GM18498 (cell line): Measurements from ENCODE around the gene JAZF1.

Source experiments
- ATAC-seq: cut with Tn5 transposase; IDR thresholded peaks from one replicate; pipeline ENCODE4 v1.9.1; 2021; ENCODE audit warnings: mild to moderate bottlenecking, moderate library complexity; ENCODE audit not compliant: unreplicated experiment

Gene JAZF1

DNA sequence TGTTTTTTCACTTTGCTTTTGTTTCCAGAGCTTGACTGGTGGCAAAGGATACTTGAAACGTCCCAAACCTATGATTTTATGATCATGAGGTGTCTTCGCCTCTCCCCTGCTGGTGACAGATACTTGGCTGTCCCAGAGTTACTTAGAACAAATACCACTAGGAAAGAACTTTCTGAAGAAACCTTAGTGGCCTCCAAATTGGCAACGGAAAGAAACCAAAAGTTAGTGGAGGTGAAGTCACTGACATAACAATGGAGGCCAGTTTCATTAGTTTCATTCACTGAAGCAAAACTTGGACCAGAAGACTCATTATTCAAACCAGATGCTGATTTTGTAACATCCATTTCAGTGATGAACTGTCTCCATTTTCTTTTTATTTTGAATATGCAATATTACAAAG lies 68.6 kb downstream of the JAZF1 start:
- no peak for ATAC-seq

DNA sequence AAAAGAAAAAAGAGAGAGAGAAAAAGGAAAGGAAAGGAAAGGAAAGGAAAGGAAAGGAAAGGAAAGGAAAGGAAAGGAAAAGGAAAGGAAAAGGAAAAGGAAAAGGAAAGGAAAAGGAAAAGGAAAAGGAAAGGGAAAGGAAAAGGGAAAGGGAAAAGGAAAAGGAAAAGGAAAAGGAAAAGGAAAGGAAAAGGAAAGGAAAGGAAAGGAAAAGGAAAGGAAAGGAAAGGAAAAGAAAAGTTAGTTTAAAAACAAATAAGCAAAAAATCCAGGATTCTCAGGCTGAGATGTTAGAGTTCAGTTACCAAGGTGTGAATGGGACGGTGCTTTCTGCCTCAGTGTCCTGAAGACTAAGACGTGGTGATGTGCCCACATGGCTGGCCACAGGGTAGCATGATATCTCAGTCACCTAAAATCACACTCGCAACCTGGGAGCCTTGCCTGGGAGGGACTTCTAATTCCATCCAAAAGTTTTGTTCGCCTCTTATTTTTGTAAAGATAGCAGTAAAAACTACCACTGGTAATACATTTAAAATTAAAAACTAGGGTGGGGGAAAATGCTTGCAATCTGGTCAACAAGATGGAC lies 70.1 kb downstream of the JAZF1 start:
- ATAC-seq = no peak

DNA sequence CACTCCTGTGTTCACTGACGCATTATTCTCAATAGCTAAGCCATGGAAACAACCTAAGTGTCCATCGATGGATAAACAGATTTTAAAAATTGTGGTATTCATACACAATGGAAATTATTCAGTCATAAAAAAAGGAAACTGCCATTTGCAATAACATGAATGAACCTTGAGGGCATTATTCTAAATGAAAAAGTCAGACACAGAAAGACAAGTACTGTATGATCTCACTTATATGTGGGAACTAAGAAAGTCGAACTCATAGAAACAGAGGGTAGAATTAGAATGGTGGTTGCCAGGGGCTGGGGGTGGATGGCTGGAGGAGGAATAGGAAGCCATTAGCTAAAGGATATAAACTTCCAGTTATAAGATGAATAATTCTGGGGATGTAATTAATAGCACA lies 71.8 kb downstream of the JAZF1 start:
- ATAC-seq = no peak

DNA sequence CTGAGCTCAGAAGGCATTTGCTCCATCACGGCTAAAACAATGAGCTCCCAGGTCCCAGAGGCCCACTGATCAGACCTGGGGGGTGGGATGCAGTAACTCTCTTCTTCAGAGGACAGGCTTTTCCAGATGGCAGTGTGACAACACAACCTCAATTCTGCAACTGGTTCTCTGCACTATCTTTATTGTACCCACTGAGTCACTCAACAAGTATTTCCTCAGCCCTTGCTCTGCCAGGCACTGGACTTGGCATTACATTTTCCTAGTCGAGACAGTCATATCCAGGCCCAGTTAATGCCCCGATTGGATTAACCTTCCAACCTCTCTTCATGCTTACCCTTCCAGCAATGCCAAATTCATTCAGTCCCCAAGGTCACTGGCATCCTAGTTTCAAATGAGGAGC lies 72.6 kb downstream of the JAZF1 start:
- ATAC-seq = no peak

DNA sequence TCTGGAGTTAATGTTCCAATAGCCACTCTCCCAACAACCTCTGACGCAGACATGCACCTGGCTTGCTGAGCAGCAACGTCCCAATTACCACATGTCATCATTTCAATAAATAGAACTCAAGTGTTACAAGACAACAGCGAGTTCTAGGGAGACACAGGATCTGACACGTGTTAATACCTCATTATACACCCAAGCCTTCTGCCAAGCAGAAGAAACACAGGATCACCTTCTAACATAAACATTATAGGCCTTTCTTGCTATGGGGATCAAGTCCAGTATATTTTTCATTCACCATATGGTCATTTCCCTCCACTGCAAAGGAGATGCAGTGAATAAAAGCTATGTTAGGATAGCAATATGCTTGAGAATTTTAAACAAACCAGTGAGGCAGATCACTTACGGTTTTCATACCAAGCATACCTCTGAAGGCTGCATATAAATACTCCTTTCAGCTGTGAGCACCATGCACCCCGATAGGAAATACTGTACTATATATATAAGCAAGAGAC lies 74.2 kb downstream of the JAZF1 start:
- ATAC-seq = no peak

DNA sequence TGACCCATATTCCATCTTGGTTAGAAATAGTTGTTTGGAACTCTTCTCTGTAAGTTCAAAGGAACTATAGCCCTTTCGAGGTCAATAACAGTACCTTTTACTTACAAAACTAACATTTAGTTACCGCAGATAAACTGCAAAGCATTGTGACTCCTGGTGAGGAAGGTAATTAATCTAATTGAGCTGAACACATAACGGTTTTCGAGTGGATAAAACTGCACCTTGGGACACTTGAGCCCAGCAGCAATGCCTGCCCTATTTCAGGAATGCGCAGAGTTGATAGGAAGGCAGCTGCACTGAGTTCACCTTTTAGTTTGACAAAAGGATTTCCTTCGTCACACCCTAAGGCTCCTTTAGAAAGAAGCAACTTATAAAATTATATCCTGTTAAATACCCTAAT lies 75.4 kb downstream of the JAZF1 start:
- no peak for ATAC-seq

DNA sequence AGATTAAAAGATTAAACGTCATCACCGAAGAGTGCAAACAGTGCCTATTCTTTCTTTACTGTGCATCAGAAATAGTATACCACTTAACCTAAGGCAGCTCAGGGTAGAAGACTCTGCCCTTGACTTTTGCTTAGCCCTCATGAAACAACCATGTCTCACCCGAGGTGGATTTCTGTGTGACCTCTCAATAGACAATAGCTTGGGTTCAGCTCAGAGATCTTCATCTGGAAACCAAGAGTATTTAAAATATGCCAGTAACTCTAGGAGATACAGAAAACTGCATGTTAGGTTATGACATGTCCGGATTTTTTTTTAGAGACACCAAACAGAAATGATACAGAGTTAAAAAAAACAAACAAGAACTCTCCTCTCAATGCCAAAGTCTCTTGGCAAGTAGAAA lies 75.8 kb downstream of the JAZF1 start:
- ATAC-seq = no peak

DNA sequence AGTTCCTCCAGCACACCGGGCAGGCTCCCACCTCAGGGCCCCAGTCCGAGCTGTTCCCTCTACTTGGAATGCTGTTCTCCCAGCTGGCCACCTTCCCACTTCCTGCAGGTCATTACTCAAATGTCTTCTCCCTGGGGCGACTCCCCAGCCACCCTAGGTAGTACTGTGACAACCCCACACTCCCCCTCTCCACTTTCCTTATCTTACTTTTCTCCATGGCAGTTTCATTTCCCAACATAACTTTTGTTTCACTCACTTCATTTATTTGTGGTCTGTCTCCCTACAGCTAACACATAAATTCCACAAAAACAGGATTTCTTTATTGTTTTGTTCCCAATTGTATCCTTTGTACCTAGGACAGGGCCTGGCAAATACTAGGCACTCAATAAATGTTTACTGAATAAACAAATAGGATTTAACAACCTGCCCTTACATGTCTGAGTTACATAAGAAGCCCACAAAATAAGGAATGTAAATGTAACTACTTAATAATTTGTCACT lies 76.5 kb downstream of the JAZF1 start:
- no peak for ATAC-seq

DNA sequence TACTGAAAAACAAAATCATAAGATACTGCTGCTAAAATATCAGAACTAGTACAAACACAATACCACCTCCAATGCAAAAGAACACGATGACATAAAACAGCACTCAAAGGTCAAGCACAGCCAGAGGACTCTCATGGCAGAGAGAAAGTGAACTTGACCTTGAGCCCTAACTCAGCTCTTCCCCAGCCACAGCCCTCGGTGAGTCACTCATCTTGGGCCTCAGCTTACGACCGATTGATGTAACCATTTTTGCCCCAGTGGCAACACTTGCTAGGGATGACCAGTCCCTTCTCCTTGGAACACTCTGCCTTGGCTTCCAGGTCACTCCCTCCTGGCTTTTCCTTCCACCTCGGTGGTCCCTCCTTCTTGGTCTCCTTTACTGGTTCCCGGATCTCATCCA lies 77.8 kb downstream of the JAZF1 start:
- no peak for ATAC-seq

DNA sequence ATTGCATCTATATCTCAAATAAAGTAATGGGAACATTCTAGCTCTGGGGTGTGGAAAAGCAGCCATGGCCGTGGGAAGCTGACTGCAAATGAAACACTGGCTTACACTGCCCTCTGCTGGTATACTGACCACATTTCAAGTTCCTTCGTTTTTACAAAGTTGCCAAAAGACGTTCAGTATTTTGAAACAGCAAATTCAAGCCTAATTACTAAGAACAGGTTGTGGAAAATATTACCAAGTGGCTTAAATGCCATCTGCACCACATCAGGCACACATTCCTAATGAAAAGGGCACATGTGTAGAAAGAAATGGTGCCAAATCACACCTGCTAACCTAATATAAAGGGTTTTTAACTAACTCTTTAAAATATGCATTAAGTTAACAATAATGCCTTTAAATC lies 83.9 kb downstream of the JAZF1 start:
- no peak for ATAC-seq

DNA sequence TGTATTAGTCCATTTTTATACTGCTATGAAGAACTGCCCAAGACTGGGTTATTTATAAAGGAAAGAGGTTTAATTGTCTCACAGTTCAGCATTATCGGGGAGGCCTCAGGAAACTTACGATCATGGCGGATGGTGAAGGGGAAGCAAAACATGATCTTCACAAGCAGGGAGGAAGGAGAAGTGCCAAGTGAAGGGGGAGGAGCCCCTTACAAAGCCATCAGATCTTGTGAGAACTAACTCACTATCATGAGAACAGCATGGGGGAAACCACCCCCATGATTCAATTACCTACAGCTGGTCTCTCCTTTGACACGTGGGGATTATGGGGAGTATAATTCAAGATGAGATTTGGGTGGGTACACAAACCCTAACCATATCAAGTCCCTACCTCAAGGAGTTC lies 85.4 kb downstream of the JAZF1 start:
- no peak for ATAC-seq

DNA sequence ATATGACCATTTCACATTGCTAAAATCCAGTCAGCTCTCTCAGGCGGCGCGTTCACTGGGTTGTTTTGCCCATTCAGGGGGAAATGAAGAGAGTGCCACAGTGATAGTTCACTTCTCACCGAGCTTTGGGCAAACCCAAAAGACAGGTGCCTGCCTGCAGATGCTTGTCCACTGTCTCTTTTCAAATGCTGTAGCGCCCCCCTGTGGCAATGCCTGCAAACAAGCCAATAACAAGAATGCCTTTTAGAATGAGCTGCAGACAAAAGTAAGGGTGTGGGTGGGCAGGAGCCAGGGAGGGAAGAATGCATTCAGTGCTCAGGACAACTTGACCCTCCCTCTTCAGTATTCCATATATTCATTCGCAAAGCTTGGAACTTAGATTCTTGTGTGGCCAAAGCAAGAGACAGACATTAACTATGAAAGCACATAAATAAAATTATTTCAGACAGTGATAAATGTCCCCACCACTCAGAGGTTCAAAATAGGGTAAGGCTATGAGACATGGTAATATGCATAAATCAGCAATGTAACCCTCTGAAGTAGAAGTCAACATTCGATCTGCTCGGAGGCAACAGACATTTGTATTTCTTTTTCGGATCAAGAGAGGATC lies 86.9 kb downstream of the JAZF1 start:
- no peak for ATAC-seq

DNA sequence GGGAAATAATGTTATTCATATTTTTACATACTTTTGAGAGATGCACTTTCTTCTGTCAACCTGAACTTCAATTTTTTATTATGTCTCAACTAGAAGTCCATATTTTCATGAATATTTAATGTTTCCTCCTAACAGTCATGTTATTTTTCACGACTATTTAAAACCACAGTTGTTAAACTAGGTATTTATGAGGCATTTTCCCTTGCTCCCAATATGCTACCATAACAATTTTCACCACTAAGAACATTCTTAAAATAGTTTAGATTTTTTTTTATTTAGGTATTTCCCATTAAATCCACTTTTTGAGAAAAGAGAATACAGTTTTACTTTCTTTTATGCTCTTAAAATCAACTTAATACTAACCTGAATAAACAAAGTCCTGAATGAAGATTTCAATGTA lies 89.4 kb downstream of the JAZF1 start:
- no peak for ATAC-seq

DNA sequence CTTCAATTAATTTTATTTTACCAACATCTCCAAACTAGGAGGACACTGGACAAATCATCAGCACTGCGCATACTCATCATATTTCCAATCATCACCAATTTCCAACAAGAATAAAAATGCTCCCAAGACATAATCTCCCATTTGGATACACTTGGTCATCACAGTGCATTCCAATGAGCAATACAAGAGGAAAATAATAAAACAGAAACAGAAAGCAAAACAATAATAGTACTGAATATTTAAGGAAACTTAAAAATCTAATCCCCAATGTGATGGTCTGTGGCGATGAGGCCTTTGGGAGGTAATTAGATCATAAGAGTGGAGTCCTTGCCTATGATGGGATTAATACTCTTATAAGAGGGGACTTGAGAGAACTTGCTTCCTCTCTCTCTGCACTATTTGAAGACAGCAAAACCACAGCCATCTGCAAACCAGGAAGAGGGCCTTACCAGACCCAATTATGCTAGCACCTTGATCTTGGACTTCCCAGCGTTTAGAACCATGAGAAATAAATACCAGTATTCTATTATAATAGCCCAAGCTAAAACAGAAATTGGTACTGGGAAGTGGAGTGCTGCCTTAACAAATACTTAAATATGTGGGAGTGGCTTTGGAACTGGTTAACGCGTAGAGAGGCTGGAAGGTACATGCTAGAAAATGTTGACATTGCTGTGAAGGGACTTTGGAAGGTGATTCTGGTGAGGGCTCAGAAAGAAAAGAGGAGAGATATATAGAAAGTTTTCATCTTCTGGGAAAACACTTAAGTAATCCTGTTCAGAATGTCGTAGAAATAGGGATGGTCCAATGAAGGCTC lies 91.5 kb downstream of the JAZF1 start:
- no peak for ATAC-seq

DNA sequence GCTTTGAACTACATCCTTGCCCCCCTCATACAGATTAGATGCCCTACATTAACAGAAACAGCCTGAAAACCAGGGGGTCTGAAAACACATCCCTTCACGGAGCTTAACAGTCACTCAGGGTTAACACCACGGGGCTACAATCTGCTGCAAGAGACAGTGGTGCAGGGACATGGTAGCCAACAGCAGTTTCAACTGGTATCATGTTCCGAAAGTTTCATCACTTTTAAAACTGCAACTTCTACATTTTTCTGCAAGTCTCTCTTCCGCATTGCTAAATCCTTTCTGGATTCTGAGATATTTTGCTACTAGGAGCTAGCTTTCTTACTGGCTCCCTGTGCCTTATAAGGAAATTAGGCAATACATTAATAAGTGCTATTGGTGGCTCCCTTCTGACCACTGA lies 92.6 kb downstream of the JAZF1 start:
- no peak for ATAC-seq

DNA sequence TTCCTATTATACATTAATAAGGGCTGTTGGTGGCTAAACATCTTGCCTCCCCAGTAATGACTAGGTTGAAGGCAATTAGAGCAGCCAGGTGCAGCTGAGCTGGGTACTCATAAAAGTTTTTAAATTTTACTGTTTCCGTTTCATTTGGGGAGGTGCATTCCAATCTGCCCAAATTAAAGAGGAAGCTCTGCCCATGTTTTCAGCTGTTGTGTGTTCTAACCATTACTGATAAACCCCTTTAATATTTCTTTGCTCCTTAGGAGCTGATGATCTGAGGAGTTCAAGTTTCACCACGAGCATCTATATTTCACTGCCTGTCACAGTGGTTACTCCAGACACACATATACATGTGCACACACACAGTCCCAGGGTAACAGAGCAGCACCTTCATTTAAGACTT lies 94.4 kb downstream of the JAZF1 start:
- ATAC-seq = no peak

DNA sequence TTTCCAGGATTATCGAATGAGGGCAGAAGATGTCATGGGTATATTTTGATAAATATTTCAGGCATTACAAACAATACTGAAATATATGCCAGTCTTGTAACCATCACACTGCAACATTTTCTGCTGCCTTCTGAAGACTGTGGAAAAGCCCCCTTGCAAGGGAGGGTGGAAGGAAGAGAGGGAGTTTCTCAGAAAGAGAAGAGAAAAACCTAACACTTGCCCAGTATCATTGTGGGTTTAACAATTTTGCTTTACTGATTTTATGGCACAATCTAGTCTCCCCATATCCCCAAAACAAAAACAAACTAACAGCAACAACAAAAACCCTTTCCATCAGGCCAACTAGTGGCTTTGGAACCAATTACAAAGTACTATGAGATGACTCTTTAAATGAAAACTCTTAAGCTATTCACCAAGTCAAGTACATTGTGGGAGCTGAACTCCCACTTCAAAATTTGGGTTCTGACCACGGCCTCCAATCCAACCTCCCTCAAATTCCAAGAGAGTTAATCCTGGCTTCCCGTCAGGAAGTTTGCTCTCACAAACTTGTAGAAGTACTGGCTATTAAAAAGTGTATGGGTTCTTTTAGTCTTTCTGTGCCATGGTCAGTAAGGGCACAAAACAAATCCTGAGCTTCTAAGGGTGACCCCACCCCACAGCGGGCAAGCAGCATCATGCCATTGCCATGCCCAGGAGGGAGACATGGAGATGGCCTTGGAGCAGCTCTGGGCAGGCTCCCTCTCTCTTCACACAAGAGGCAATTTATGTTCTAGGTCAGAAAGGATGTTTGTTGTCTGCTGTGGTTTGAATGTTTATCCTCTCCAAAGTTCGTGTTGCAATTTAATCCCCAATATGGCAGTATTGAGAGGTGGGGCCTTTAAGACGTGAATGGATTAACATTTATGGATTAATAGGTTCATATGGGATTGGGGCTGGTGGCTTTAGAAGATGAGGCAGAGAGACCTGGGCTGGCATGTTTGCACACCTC lies 96.3 kb downstream of the JAZF1 start:
- ATAC-seq = no peak

DNA sequence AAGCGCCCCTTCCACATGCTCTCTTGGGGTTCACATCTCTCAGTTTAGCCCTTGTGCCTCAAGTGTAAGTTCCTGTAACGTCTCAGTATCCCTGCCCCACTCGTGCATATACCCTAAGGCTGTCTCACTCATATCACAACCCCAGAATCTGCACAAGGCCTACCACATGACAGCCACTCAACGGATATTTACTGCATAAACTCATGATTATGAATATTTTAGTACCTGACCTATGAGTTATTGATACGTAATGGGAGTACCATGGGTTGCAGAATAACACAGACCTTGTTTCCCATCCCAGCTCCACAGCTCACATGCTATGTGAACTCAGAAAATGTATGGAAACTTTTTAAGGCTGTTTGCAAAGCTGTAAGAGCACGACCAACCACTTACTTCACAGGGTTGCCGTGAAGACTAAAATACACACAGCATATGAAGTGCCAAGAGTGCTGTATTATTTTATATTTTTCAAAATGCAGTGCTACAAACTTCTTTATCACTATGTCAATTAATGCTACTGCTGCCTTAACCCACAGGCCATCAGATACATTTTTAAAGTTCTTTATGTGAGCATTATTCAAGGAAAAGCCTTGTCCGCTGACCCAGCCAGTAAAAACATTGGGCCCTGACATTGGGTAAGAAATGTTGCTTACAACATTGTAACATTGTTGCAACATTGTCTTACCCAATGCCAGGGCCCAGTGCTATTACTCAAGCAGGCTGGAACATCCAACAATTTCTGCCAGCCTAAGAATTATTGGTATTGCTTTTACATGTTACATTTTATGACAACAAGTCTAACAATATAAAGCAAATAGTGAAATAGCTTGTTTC lies 97.2 kb downstream of the JAZF1 start:
- ATAC-seq = no peak

DNA sequence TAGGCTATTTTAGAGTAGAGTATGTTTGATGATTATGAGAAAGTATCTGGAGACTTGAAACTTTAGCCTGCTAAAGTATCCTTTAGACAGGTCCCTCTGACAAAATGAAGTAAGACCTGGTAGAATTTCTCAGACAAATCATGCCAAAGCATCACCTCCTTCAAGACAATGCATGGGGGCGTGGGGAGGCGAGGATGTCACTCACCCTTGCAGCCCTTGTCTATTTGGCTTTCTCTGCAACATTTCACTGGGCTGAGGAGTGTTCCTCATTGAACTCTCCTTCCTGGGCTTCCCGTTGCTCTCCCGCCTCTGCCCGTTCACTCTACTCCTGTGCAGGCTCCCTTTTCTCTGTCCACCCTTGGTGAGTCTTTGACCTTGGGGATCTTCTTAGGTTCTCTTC lies 98.5 kb downstream of the JAZF1 start:
- ATAC-seq = no peak

DNA sequence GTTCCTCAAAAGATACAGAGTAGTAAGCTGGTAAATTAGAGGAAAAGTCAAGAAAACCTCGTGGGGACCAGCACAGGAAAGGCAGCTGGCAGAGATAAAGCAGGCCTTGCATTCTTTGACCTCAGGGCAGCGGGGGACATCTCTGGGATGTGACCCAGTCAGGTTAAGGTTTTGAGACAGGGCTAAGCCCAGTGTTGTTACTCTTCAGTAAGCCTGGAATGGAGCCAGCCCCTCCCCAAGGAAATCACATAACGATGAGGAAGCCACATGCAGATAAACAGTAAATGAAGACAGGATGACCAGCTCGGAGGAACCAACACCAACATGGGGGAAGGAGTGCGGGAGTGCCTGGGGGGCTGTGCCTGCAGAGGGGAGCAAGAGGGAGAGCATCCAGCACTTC lies 99.6 kb downstream of the JAZF1 start:
- no peak for ATAC-seq
